H54 (cell line): ENCODE measurements around the gene TAB3.

Experiments
- DNase-seq: peaks from one replicate; pipeline ENCODE4 v3.0.0; 2011; ENCODE audit warnings: low spot score, mixed read lengths; ENCODE audit not compliant: insufficient read length
- FAIRE-seq: peaks from 3 replicates; lab custom pipeline; 2011; peaks lifted over from hg19 to GRCh38; lab: Jason Lieb, UNC
- POLR2A ChIP-seq: IDR thresholded peaks from 2 replicates; pipeline ENCODE4 v1.6.1; 2011; ENCODE audit warnings: low read depth, mild to moderate bottlenecking, low read length

TAB3 gene

DNA sequence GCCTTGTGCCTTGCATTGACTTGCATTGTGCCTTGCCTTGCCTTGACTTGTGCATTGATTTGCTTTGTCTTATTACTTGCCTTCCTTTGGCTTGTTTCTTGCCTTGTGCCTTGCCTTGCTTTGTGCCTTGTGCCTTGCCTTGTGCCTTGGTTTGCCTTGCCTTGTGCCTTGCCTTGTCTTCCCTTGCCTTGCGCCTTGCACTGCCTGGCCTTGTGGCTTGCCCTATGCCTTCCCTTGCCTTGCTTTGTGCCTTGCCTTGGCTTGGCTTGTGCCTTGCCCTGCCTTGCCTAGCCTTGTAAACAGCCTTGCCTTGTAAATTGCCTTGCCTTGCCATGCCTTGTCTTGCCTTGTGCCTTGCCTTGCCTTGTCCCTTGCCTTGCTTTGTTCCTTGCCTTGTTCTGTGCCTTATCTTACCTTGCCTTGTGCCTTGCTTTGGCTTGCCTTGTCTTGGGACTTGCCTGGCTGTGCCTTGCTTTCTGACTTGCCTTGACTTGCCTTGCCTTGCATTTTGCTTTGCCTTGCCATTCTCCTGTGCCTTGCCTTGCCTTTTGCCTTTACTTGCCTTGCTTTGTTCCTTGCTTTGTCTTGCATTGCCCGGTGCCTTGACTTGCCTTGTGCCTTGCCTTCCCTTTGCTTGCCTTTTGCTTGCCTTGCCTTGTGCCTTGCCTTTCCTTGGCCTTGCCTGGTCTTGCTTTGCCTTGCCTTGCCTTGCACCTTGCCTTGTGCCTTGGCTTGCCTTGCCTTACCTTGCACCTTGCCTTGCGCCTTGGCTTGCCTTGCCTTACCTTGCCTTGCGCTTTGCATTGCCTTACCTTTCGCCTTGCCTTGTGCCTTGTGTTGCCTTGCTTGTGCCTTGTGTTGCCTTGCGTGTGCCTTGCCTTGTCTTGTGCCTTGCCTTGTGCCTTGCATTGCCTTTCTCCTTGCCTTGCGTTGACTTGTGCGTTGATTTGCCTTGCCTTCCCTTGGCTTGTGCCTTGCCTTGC lies 97.5 kb downstream of the TAB3 start:
- no peak for TF ChIP-seq POLR2A
- DNase-seq (no peak), FAIRE-seq (no peak)

DNA sequence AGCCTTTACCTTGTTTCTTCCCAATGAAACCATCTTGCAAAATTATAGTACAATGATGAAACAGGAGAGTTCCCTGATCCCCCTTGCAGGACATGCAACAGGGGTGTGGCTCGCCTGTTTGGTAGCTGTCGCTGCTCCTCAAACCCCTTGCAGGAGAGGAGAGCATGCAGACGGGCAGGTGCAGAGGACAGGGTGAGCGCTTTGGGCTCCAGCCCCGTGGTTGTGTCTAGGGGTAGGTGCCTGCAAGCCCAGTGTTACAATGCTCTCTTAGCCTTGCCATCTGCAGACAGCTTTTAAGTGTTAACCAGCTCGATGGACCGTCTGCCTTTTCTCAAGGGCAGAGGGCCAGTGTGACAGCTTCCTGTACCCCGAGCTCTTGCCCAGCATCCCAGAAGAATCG lies 102.0 kb downstream of the TAB3 start:
- no peak for FAIRE-seq
- DNase-seq, result no peak
- TF ChIP-seq POLR2A, result no peak

DNA sequence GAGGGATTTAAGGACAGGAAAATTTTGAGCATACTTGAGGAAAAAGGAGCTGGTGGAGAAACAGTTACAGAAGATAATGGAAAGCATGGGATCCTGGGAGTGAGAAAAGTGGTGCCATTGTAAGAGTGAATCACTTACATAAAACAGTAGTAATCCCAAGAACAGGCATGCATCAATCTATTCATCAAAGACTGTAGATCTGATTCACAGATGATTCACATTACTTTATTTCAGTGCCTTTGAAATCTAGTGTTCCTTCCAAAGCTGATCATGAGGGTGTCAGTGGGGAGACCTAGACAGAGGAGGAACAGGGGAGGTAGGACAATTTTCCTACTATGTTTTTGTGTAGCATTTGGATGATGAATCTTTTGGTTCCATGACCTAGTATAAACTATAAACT lies 102.7 kb downstream of the TAB3 start:
- no peak for FAIRE-seq
- DNase-seq, result no peak
- TF ChIP-seq POLR2A, result no peak

GRCh38 chrX:30781711-30782444 lies 107.2 kb downstream of the TAB3 start:
- DNase-seq (no peak), FAIRE-seq (no peak)
- TF ChIP-seq POLR2A, result no peak

DNA sequence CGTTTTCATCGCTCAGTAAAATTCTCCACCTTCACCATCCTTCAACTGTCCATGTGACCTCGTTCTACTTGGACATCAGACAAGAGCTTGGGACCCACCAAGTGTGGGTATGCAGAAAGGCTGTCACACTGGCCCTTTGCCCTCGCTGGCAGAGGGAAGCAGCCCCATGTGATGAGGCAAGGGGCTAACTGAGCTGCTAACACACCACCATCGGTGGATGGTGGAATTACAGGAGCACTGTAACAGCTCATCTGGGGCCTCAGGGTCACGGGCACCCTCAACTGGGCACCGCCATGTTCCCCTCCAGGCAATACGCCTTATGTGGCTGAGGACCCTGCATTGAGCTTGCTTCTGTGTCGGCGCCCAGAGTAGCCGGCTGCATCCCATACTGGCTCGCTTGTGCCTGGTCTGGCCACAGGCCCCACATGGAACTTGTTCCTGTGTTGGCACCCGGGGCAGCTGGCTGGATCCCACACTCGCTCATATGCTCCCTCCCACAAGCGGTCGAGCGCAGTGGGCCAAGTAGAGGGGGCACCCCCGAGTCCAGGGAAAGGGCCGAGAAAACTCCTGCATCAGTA lies 109.5 kb downstream of the TAB3 start:
- no peak for DNase-seq
- no peak for TF ChIP-seq POLR2A
- FAIRE-seq, result no peak

DNA sequence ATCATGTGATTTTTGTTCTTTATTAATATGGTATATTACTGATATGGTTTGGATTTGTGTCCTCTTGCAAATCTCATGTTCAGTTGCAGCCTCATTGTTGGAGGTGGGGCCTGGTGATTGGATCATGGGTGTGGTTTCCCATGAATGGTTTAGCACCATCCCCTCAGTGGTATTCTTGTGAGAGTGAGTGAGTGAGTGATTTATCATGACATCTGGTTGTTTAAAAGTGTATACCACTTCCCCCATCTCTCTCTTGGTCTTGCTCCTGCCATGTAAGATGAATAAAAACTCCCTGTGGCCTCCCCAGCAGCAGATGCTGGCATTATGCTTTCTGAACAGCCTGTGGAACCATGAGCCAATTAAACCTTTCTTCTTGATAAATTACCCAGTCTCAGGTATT lies 111.5 kb downstream of the TAB3 start:
- FAIRE-seq (no peak), DNase-seq (no peak)
- TF ChIP-seq POLR2A, result no peak
